Fibroblast of villous mesenchyme (primary cell): ENCODE data around the gene EVC. TPM values are rescaled to one million over a fixed set of nuclear protein-coding genes. Genes with fewer than 3 reads are reported as not detected.

Source experiments
- DNase-seq: peaks from one replicate; pipeline ENCODE4 v3.0.0-alpha.2; 2010; ENCODE audit warnings: low read depth
- H3K4me3 ChIP-seq: 2 replicates; pipeline ENCODE4 v1.5.1; 2011; ENCODE audit warnings: low read depth, mild to moderate bottlenecking, low read length
- CTCF ChIP-seq: IDR thresholded peaks from 2 replicates; pipeline ENCODE4 v1.5.1; 2012; ENCODE audit warnings: low read depth, mild to moderate bottlenecking, low read length; ENCODE audit not compliant: insufficient read depth
- total RNA-seq: library from RNA; depleted of rRNA; stranded (reverse); fragments of >200 nt; gene quantifications from 2 replicates; pipeline ENCODE4 v1.2.3, GENCODE V29; 2012

EVC gene
- total RNA-seq, 1 donor, result 35.0 TPM

GRCh38 chr4:5812506-5813229, 101.7 kb downstream of the EVC start:
- DNase-seq, result peak; percentile 69
- peak; percentile 82 for TF ChIP-seq CTCF
- H3K4me3 ChIP-seq, result no peak overlapping the region

GRCh38 chr4:5813882-5814255, 102.9 kb downstream of the EVC start:
- H3K4me3 ChIP-seq, result no peak overlapping the region
- no peak for TF ChIP-seq CTCF
- DNase-seq, result no peak

- H3K4me3 ChIP-seq, result no peak overlapping the region
- no peak for TF ChIP-seq CTCF
- DNase-seq, result no peak
These were observed 103.4 kb downstream of the EVC start for GRCh38 chr4:5814421-5814820.

GRCh38 chr4:5815641-5816040, 104.6 kb downstream of the EVC start:
- DNase-seq, result no peak
- H3K4me3 ChIP-seq, result no peak overlapping the region
- no peak for TF ChIP-seq CTCF

GRCh38 chr4:5816101-5816500, 105.1 kb downstream of the EVC start:
- no peak for DNase-seq
- TF ChIP-seq CTCF, result no peak

GRCh38 chr4:5816851-5817375, 105.9 kb downstream of the EVC start:
- DNase-seq, result no peak
- no peak for TF ChIP-seq CTCF
- no peak overlapping the region for H3K4me3 ChIP-seq

More at GRCh38 chr4:5816101-5816500, 105.1 kb downstream of the EVC start:
- H3K4me3 ChIP-seq, result no peak overlapping the region
